Middle frontal gyrus (tissue), 1 donor: ENCODE data around the gene ADRA2A.

ENCODE experiments used
- DNase-seq: peaks from one replicate; pipeline ENCODE4 v3.0.0-alpha.2; 2015; ENCODE audit warnings: low spot score; ENCODE audit errors: extremely low spot score

Gene ADRA2A

GRCh38 chr10:111076682-111077478 lies at the start of gene ADRA2A:
Gene ADRA2A, plus strand, starts transcription at chr10:111077029. Its CDS starts 968 bp downstream, at chr10:111077997.
- peak; percentile 8 for DNase-seq

GRCh38 chr10:111030042-111030750 lies 46.6 kb upstream of the ADRA2A start:
- no peak for DNase-seq

- no peak for DNase-seq
Observed at GRCh38 chr10:111034598-111035310, 42.1 kb upstream of the ADRA2A start.

- no peak for DNase-seq
Observed at GRCh38 chr10:111035542-111035941, 41.3 kb upstream of the ADRA2A start.

- DNase-seq = no peak
Observed at GRCh38 chr10:111037858-111038257, 39.0 kb upstream of the ADRA2A start.

- DNase-seq = no peak
Observed at GRCh38 chr10:111039522-111039921, 37.3 kb upstream of the ADRA2A start.

- DNase-seq = no peak
Observed at GRCh38 chr10:111057006-111057405, 19.8 kb upstream of the ADRA2A start.

GRCh38 chr10:111063471-111063870 lies 13.4 kb upstream of the ADRA2A start:
- DNase-seq = no peak

- DNase-seq = no peak
Observed at GRCh38 chr10:111072232-111072631, 4.6 kb upstream of the ADRA2A start.

- DNase-seq = no peak
Observed at GRCh38 chr10:111075577-111076185, 1.1 kb upstream of the ADRA2A start.

GRCh38 chr10:111076191-111076681 lies 593 bp upstream of the ADRA2A start:
- DNase-seq = peak; percentile 47

GRCh38 chr10:111077479-111077784 lies 603 bp downstream of the ADRA2A start:
- no peak for DNase-seq

GRCh38 chr10:111077785-111078504 lies 1.1 kb downstream of the ADRA2A start:
- no peak for DNase-seq

- no peak for DNase-seq
Observed at GRCh38 chr10:111078505-111079185, 1.8 kb downstream of the ADRA2A start.

- DNase-seq = no peak
Observed at GRCh38 chr10:111079241-111079760, 2.5 kb downstream of the ADRA2A start.

- no peak for DNase-seq
Observed at GRCh38 chr10:111079781-111080180, 3.0 kb downstream of the ADRA2A start.

- DNase-seq = no peak
Observed at GRCh38 chr10:111080224-111080623, 3.4 kb downstream of the ADRA2A start.

- no peak for DNase-seq
Observed at GRCh38 chr10:111081595-111081994, 4.8 kb downstream of the ADRA2A start.

GRCh38 chr10:111082102-111082975 lies 5.5 kb downstream of the ADRA2A start:
- no peak for DNase-seq
